IMR-90 (cell line): ENCODE measurements around the gene BRAF. TPM values are rescaled to one million over a fixed set of nuclear protein-coding genes. Genes with fewer than 3 reads are reported as not detected.

Source experiments
- ATAC-seq: fragments of 200-7000 bp; cut with Tn5 transposase; 2 replicates; pipeline ENCODE4 v1.9.1; 2020; ENCODE audit warnings: low read depth, mild to moderate bottlenecking, moderate library complexity
- BruUV-seq: library from RNA; stranded (reverse); fragments of 400-500 nt; replicated peaks from 2 replicates; lab custom pipeline; 2021; lab: Mats Ljungman, UMichigan
- CTCF ChIA-PET: fragments of 300-600 bp; formaldehyde crosslinking; extraction: SDS; loops from one replicate; lab custom pipeline; 2021; ENCODE audit warnings: antibody characterized with exemption; lab: Yijun Ruan, JAX
- POLR2A ChIA-PET: fragments of 300-600 bp; sonication (Branson Sonifier 250); formaldehyde crosslinking; loops from one replicate; lab custom pipeline; 2022; ENCODE audit warnings: antibody characterized with exemption; ENCODE audit not compliant: unreplicated experiment; lab: Charles Lee
- DNase-seq: peaks from one replicate; pipeline ENCODE4 v3.0.0; 2013
- H2AFZ ChIP-seq: replicated peaks from 2 replicates; pipeline ENCODE3; 2013; ENCODE audit warnings: low read length, mild to moderate bottlenecking; ENCODE audit not compliant: poor library complexity
- H2AK5ac ChIP-seq: 2 replicates; pipeline ENCODE4 v1.6.1; 2013; ENCODE audit warnings: low read depth, low read length, inconsistent platforms
- H2AK9ac ChIP-seq: replicated peaks from 2 replicates; pipeline ENCODE3; 2013; ENCODE audit warnings: mild to moderate bottlenecking, low read depth, low read length, moderate library complexity; ENCODE audit not compliant: poor library complexity
- H2BK120ac ChIP-seq: 2 replicates; pipeline ENCODE4 v1.6.1; 2013; ENCODE audit warnings: low read depth, low read length, inconsistent platforms
- H2BK15ac ChIP-seq: 3 replicates; pipeline ENCODE4 v1.6.1; 2013; ENCODE audit warnings: low read depth, low read length, inconsistent platforms
- H2BK20ac ChIP-seq: 2 replicates; pipeline ENCODE4 v1.6.1; 2013; ENCODE audit warnings: low read depth, mild to moderate bottlenecking, inconsistent platforms, low read length, moderate library complexity
- H2BK5ac ChIP-seq: 2 replicates; pipeline ENCODE4 v1.6.1; 2013; ENCODE audit warnings: mild to moderate bottlenecking, low read depth, low read length, inconsistent platforms; ENCODE audit not compliant: poor library complexity, severe bottlenecking
- H3K14ac ChIP-seq: replicated peaks from 2 replicates; pipeline ENCODE4 v1.6.1; 2013; ENCODE audit warnings: low read depth, low read length, inconsistent platforms
- H3K18ac ChIP-seq: 2 replicates; pipeline ENCODE4 v1.6.1; 2013; ENCODE audit warnings: low read depth, low read length, control low read depth
- H3K23ac ChIP-seq: 2 replicates; pipeline ENCODE4 v1.6.1; 2013; ENCODE audit warnings: low read depth, low read length, inconsistent platforms
- H3K27ac ChIP-seq: 2 replicates; pipeline ENCODE4 v1.5.1; 2013; ENCODE audit warnings: mild to moderate bottlenecking, control low read depth, low read length; ENCODE audit not compliant: insufficient read depth
- H3K27me3 ChIP-seq: 2 replicates; pipeline ENCODE4 v1.6.1; 2013; ENCODE audit warnings: low read length; ENCODE audit not compliant: control insufficient read depth, insufficient read depth
- H3K36me3 ChIP-seq: 2 replicates; pipeline ENCODE4 v1.6.1; 2013; ENCODE audit warnings: low read length, mixed read lengths; ENCODE audit not compliant: control insufficient read depth, insufficient read depth
- H3K4ac ChIP-seq: 2 replicates; pipeline ENCODE4 v1.6.1; 2013; ENCODE audit warnings: low read depth, low read length, inconsistent platforms
- H3K4me1 ChIP-seq: 2 replicates; pipeline ENCODE4 v1.6.1; 2013; ENCODE audit warnings: low read length, mixed read lengths; ENCODE audit not compliant: control insufficient read depth, insufficient read depth
- H3K4me2 ChIP-seq: 2 replicates; pipeline ENCODE4 v1.6.1; 2013; ENCODE audit warnings: low read depth, mild to moderate bottlenecking, control low read depth, low read length, moderate library complexity
- H3K4me3 ChIP-seq: 2 replicates; pipeline ENCODE4 v1.5.1; 2013; ENCODE audit warnings: low read depth, mild to moderate bottlenecking, control low read depth, low read length, moderate library complexity; ENCODE audit not compliant: insufficient read depth
- H3K56ac ChIP-seq: 2 replicates; pipeline ENCODE4 v1.6.1; 2013; ENCODE audit warnings: low read length, inconsistent platforms; ENCODE audit not compliant: insufficient read depth; ENCODE audit errors: extremely low read depth
- H3K79me1 ChIP-seq, 2 experiments: 2 replicates each; pipeline ENCODE4 v1.6.1; 2013; ENCODE audit warnings: low read length in 2 of 2, inconsistent platforms in 1 of 2, low read depth in 1 of 2
- H3K9ac ChIP-seq: 2 replicates; pipeline ENCODE4 v1.6.1; 2013; ENCODE audit warnings: low read depth, low read length, control low read depth
- H3K9me1 ChIP-seq: 2 replicates; pipeline ENCODE4 v1.6.1; 2013; ENCODE audit warnings: low read length, inconsistent platforms; ENCODE audit not compliant: insufficient read depth
- H3K9me3 ChIP-seq: 2 replicates; pipeline ENCODE4 v1.6.1; 2013; ENCODE audit warnings: low read length; ENCODE audit not compliant: control insufficient read depth, insufficient read depth
- H4K20me1 ChIP-seq: 2 replicates; pipeline ENCODE4 v1.6.1; 2013; ENCODE audit warnings: low read length, inconsistent platforms; ENCODE audit not compliant: insufficient read depth
- H4K5ac ChIP-seq: 2 replicates; pipeline ENCODE4 v1.6.1; 2013; ENCODE audit warnings: mild to moderate bottlenecking, low read depth, low read length, control low read depth
- H4K8ac ChIP-seq, 2 experiments: 2 replicates each; pipeline ENCODE4 v1.6.1; 2013; ENCODE audit warnings: low read depth in 2 of 2, low read length in 2 of 2, control low read depth in 1 of 2, inconsistent platforms in 1 of 2
- H4K91ac ChIP-seq: 2 replicates; pipeline ENCODE4 v1.6.1; 2013; ENCODE audit warnings: low read depth, low read length, inconsistent platforms; ENCODE audit not compliant: insufficient read depth
- BHLHE40 ChIP-seq: fragments of 150-350 bp; IDR thresholded peaks from 2 replicates; pipeline ENCODE4 v1.6.1; 2016; ENCODE audit warnings: mild to moderate bottlenecking, low read depth, low read length
- CEBPB ChIP-seq: IDR thresholded peaks from 2 replicates; pipeline ENCODE4 v1.6.1; 2012; ENCODE audit warnings: low read depth, low read length, improper control_type of control experiment
- CHD1 ChIP-seq: IDR thresholded peaks from 2 replicates; pipeline ENCODE4 v1.6.1; 2012; ENCODE audit warnings: low read depth, low read length, improper control_type of control experiment
- FOS ChIP-seq: fragments of 150-350 bp; IDR thresholded peaks from 2 replicates; pipeline ENCODE4 v1.6.1; 2016; ENCODE audit warnings: low read depth, low read length
- MAFK ChIP-seq: IDR thresholded peaks from 2 replicates; pipeline ENCODE4 v1.6.1; 2012; ENCODE audit warnings: low read depth, low read length, improper control_type of control experiment
- MAZ ChIP-seq: IDR thresholded peaks from 2 replicates; pipeline ENCODE4 v1.6.1; 2012; ENCODE audit warnings: low read depth, mild to moderate bottlenecking, low read length, improper control_type of control experiment, moderate library complexity, borderline replicate concordance
- MXI1 ChIP-seq: IDR thresholded peaks from 2 replicates; pipeline ENCODE4 v1.6.1; 2012; ENCODE audit warnings: low read depth, mild to moderate bottlenecking, low read length, moderate library complexity, borderline replicate concordance
- NFE2L2 ChIP-seq: fragments of 150-350 bp; IDR thresholded peaks from 2 replicates; pipeline ENCODE4 v1.6.1; 2016; ENCODE audit warnings: low read depth, mild to moderate bottlenecking, low read length
- POLR2A ChIP-seq: IDR thresholded peaks from 2 replicates; pipeline ENCODE4 v1.6.1; 2012; ENCODE audit warnings: mild to moderate bottlenecking, low read depth, low read length
- RAD21 ChIP-seq: IDR thresholded peaks from 2 replicates; pipeline ENCODE4 v1.6.1; 2012; ENCODE audit warnings: low read length, improper control_type of control experiment
- RCOR1 ChIP-seq: IDR thresholded peaks from 2 replicates; pipeline ENCODE4 v1.6.1; 2012; ENCODE audit warnings: mild to moderate bottlenecking, low read length, improper control_type of control experiment; ENCODE audit not compliant: insufficient replicate concordance
- RFX5 ChIP-seq: IDR thresholded peaks from 2 replicates; pipeline ENCODE4 v1.8.0; 2012; ENCODE audit warnings: low read depth, mild to moderate bottlenecking, low read length, moderate library complexity
- SMC3 ChIP-seq: fragments of 150-350 bp; IDR thresholded peaks from 2 replicates; pipeline ENCODE4 v1.6.1; 2016; ENCODE audit warnings: low read depth, mild to moderate bottlenecking, antibody characterized with exemption, low read length, moderate library complexity
- WGBS, 2 experiments: methylation state at CpG; one replicate each; pipeline versions ENCODE4 v1.1.5 to v1.1.7; 2013; ENCODE audit warnings: missing lambda C conversion rate in 2 of 2; ENCODE audit not compliant: insufficient read length in 1 of 2; ENCODE audit errors: extremely low coverage in 2 of 2; 5-methylcytosine and 5-hydroxymethylcytosine counted together
- dilution Hi-C: fragments of 300-500 bp; cut with HindIII; formaldehyde crosslinking; loops from one replicate; pipeline ENCODE4 v1.14.3; 2018; ENCODE audit warnings: low sequenced_read_pairs; ENCODE audit not compliant: unreplicated experiment
- in situ Hi-C: fragments of 300-500 bp; cut with MboI; formaldehyde crosslinking; loops from 3 replicates; pipeline ENCODE4 v1.14.3; 2019; ENCODE audit warnings: low sequenced_read_pairs, inconsistent platforms, mixed read lengths
- intact Hi-C: fragments of 100-400 bp; cut with micrococcal nuclease; formaldehyde crosslinking; loops from 2 replicates; pipeline ENCODE4 v1.10.0; 2022
- polyA plus RNA-seq, 3 experiments: library from polyadenylated mRNA; depleted of rRNA; stranded (reverse); fragments of >200 nt; gene quantifications; 2 replicates each; pipeline ENCODE4 v1.2.3, GENCODE V29; 2012; ENCODE audit warnings: low replicate concordance in 1 of 3
- total RNA-seq: library from RNA; depleted of rRNA; stranded (reverse); fragments of >200 nt; gene quantifications from 2 replicates; pipeline ENCODE4 v1.2.3, GENCODE V29; 2012
- TF ChIP-seq, protein P1 (sequence below): fragments of 150-350 bp; IDR thresholded peaks from 2 replicates; pipeline ENCODE4 v1.6.1; 2016; ENCODE audit warnings: low read depth, mild to moderate bottlenecking, low read length, moderate library complexity, borderline replicate concordance
- TF ChIP-seq, protein P2 (sequence below): conservative IDR thresholded peaks from 2 replicates; pipeline ENCODE4 v1.5.1; 2012; ENCODE audit warnings: mild to moderate bottlenecking, low read depth, low read length, improper control_type of control experiment
- TF ChIP-seq, protein P3 (sequence below): fragments of 150-350 bp; IDR thresholded peaks from 2 replicates; pipeline ENCODE4 v1.6.1; 2017; ENCODE audit warnings: mild to moderate bottlenecking, antibody characterized with exemption, low read length, low read depth

The BRAF gene
- total and polyA plus RNA-seq, 2 of the 4 experiments (the other 2 are of a cell fraction) = 5.7 to 12.9 TPM

GRCh38 chr7:140829720-140830119, 95.0 kb downstream of the BRAF start:
- H3K4me1 ChIP-seq = no peaks in the 10 kb centered on the region
- H2AFZ ChIP-seq = no peak overlapping the region
- no peak overlapping the region for H2BK5ac ChIP-seq
- no TSS peak for BruUV-seq
- H3K9me3 ChIP-seq = no peaks in the 10 kb centered on the region
- no peak overlapping the region for H4K5ac ChIP-seq
- no CpG with 5 or more reads among the region's 1 CpG for WGBS, 2 experiments
- dilution Hi-C loops (no loop called here), in situ Hi-C loops (no loop called here), intact Hi-C loops (loop anchor here (5.0 kb wide), 1 partner anchor 38 kb away; no protein-coding TSS in a partner anchor)
- H2AK9ac ChIP-seq = no peak overlapping the region
- no peak for DNase-seq
- H3K56ac ChIP-seq = no peak overlapping the region
- no peak overlapping the region for H3K27ac ChIP-seq
- no peak overlapping the region for H4K8ac ChIP-seq
- H3K4ac ChIP-seq = no peak overlapping the region
- POLR2A ChIA-PET = no interaction called here
- ATAC-seq = no peak
- TF ChIP-seq, protein P1, sequence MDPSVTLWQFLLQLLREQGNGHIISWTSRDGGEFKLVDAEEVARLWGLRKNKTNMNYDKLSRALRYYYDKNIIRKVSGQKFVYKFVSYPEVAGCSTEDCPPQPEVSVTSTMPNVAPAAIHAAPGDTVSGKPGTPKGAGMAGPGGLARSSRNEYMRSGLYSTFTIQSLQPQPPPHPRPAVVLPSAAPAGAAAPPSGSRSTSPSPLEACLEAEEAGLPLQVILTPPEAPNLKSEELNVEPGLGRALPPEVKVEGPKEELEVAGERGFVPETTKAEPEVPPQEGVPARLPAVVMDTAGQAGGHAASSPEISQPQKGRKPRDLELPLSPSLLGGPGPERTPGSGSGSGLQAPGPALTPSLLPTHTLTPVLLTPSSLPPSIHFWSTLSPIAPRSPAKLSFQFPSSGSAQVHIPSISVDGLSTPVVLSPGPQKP = no peak
- TF ChIP-seq MAFK = no peak
- no peak for TF ChIP-seq POLR2A
- TF ChIP-seq NFE2L2 = no peak
- TF ChIP-seq CEBPB = no peak
- TF ChIP-seq BHLHE40 = no peak
- TF ChIP-seq, protein P2, sequence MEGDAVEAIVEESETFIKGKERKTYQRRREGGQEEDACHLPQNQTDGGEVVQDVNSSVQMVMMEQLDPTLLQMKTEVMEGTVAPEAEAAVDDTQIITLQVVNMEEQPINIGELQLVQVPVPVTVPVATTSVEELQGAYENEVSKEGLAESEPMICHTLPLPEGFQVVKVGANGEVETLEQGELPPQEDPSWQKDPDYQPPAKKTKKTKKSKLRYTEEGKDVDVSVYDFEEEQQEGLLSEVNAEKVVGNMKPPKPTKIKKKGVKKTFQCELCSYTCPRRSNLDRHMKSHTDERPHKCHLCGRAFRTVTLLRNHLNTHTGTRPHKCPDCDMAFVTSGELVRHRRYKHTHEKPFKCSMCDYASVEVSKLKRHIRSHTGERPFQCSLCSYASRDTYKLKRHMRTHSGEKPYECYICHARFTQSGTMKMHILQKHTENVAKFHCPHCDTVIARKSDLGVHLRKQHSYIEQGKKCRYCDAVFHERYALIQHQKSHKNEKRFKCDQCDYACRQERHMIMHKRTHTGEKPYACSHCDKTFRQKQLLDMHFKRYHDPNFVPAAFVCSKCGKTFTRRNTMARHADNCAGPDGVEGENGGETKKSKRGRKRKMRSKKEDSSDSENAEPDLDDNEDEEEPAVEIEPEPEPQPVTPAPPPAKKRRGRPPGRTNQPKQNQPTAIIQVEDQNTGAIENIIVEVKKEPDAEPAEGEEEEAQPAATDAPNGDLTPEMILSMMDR = no peak
- no peak for TF ChIP-seq RCOR1
- TF ChIP-seq, protein P3, sequence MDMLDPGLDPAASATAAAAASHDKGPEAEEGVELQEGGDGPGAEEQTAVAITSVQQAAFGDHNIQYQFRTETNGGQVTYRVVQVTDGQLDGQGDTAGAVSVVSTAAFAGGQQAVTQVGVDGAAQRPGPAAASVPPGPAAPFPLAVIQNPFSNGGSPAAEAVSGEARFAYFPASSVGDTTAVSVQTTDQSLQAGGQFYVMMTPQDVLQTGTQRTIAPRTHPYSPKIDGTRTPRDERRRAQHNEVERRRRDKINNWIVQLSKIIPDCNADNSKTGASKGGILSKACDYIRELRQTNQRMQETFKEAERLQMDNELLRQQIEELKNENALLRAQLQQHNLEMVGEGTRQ = no peak
- TF ChIP-seq RFX5 = no peak
- no peak for TF ChIP-seq MXI1
- no peak for TF ChIP-seq RAD21
- TF ChIP-seq MAZ = no peak
- no peak for TF ChIP-seq SMC3
- no peak for TF ChIP-seq FOS
- TF ChIP-seq CHD1 = no peak
- CTCF ChIA-PET = interaction anchor here (0.6 kb wide), 1 partner anchor 164 kb away, joined by 6 read pairs; no protein-coding TSS in a partner anchor
- no peak overlapping the region for H3K18ac ChIP-seq
- H3K14ac ChIP-seq = no peak overlapping the region
- H3K23ac ChIP-seq = no peak overlapping the region
- H2AK5ac ChIP-seq = no peak overlapping the region
- no peak overlapping the region for H3K9ac ChIP-seq
- H3K27me3 ChIP-seq = no peaks in the 10 kb centered on the region
- no peak overlapping the region for H2BK120ac ChIP-seq
- H3K36me3 ChIP-seq = peaks cover 8% of the 10 kb centered on the region
- H3K79me1 ChIP-seq = peaks cover 5 to 6% of the 10 kb centered on the region in 2 experiments
- H4K20me1 ChIP-seq = no peaks in the 10 kb centered on the region
- H2BK20ac ChIP-seq = no peak overlapping the region
- no peaks in the 10 kb centered on the region; the same call in 1 of the 2 replicates for H3K9me1 ChIP-seq
- no peak overlapping the region for H2BK15ac ChIP-seq
- no peak overlapping the region for H3K4me2 ChIP-seq
- H4K91ac ChIP-seq = no peak overlapping the region
- H3K4me3 ChIP-seq = no peak overlapping the region
